ENCODE measurements around the gene PTPRQ. TPM values are rescaled to one million over a fixed set of nuclear protein-coding genes. Genes with fewer than 3 reads are reported as not detected.

Gene PTPRQ
- polyA plus RNA-seq, 1 of the 3 experiments (the other 2 are of a cell fraction) = 0.46 TPM

- TF ChIP-seq CTCF (IDR thresholded peaks at IDR 0.05) (peak; percentile 57), USF2 (IDR thresholded peaks at IDR 0.05; ENCODE audit: borderline replicate concordance, low read depth, low read length) (no peak), EZH2phosphoT487 (IDR thresholded peaks at IDR 0.05; ENCODE audit: borderline replicate concordance, low read depth) (no peak), SMC3 (IDR thresholded peaks at IDR 0.05; ENCODE audit: low read depth, low read length) (peak; percentile 44), USF1 (IDR thresholded peaks at IDR 0.05; ENCODE audit: borderline replicate concordance, low read depth) (no peak), NRF1 (IDR thresholded peaks at IDR 0.05; ENCODE audit: low read depth, low read length) (no peak), FOXJ3 (CRISPR knock-in tag; IDR thresholded peaks at IDR 0.05) (no peak), YY1 (IDR thresholded peaks at IDR 0.05; ENCODE audit: low read depth) (peak; percentile 74; the same call in 1 of the 2 replicates), FOSL2 (IDR thresholded peaks at IDR 0.05; ENCODE audit: borderline replicate concordance, low read depth) (no peak), RAD21 (IDR thresholded peaks at IDR 0.05; ENCODE audit: low read length) (peak; percentile 39; the same call in 1 of the 2 replicates), RXRA (IDR thresholded peaks at IDR 0.05; ENCODE audit: borderline replicate concordance, low read depth) (no peak), TCF12 (IDR thresholded peaks at IDR 0.05) (no peak), NFIC (IDR thresholded peaks at IDR 0.05; ENCODE audit: borderline replicate concordance) (no peak), FOXM1 (IDR thresholded peaks at IDR 0.05; ENCODE audit: low read depth) (no peak), RCOR1 (IDR thresholded peaks at IDR 0.05; ENCODE audit: low read length) (no peak)
Measured at GRCh38 chr12:80622271-80622670, 178.2 kb downstream of the PTPRQ start (continued).

- peaks cover 0 to 3% of the 10 kb centered on the region in 2 experiments; a peak in 1 of 4 replicates for H3K4me1 ChIP-seq (ENCODE audit: control insufficient read depth in 1 of 2, insufficient read depth in 2 of 2, low read depth in 1 of 2, low read length in 1 of 2)
- DNase-seq = no peak
- no peak overlapping the region for H3K9ac ChIP-seq
- H3F3A ChIP-seq (replicated peaks; ENCODE audit: insufficient read depth) = peaks cover 11% of the 10 kb centered on the region
- no peak overlapping the region for H3K4me3 ChIP-seq (ENCODE audit: low read depth in 2 of 2, low read length in 1 of 2)
- H3K27me3 ChIP-seq (ENCODE audit: insufficient read depth) = no peaks in the 10 kb centered on the region
- POLR2A ChIA-PET = no interaction called here
- WGBS (ENCODE audit: low lambda C conversion rate) = 0% methylated on average over 1 of the region's 1 CpG
- no peak overlapping the region for H3K27ac ChIP-seq (ENCODE audit: low read depth in 2 of 2, low read length in 1 of 2)
- CTCF ChIA-PET = no interaction called here
- H3K9me2 ChIP-seq = no peaks in the 10 kb centered on the region
- no peaks in the 10 kb centered on the region for H3K9me3 ChIP-seq
- no peaks in the 10 kb centered on the region for H4K20me1 ChIP-seq (ENCODE audit: insufficient read depth)
- H2AFZ ChIP-seq (ENCODE audit: low read depth) = no peak overlapping the region
- TF ChIP-seq FOSL2 (IDR thresholded peaks at IDR 0.05; ENCODE audit: borderline replicate concordance, low read depth) = no peak
- no peak for TF ChIP-seq RAD21 (IDR thresholded peaks at IDR 0.05; ENCODE audit: low read length)
- no peak for TF ChIP-seq MAX (IDR thresholded peaks at IDR 0.05; ENCODE audit: low read depth)
- no peak for TF ChIP-seq YY1 (IDR thresholded peaks at IDR 0.05; ENCODE audit: low read depth)
- TF ChIP-seq EZH2phosphoT487 (IDR thresholded peaks at IDR 0.05; ENCODE audit: borderline replicate concordance, low read depth) = no peak
- H3K36me3 ChIP-seq (replicated peaks in 1 of 2; ENCODE audit: control insufficient read depth in 1 of 2, insufficient read depth in 2 of 2, low read length in 1 of 2) = no peaks in the 10 kb centered on the region
- no peak overlapping the region for H3K4me2 ChIP-seq
- H3K79me2 ChIP-seq (ENCODE audit: insufficient read depth) = no peaks in the 10 kb centered on the region
Measured at GRCh38 chr12:80625051-80625450, 181.0 kb downstream of the PTPRQ start.

All from SK-N-SH (cell line).